Smooth muscle cell (in vitro differentiated cells): ENCODE measurements around the gene PPP1CA. TPM values are rescaled to one million over a fixed set of nuclear protein-coding genes. Genes with fewer than 3 reads are reported as not detected.

Experiments
- DNase-seq: peaks from one replicate; lab custom pipeline; 2025; ENCODE audit not compliant: unreplicated experiment; lab: John Stamatoyannopoulos, UW
- H2AFZ ChIP-seq: fragments of 200-600 bp; sonication (generic); 2 replicates; pipeline ENCODE4 v1.6.0; 2016; ENCODE audit warnings: antibody characterized with exemption, low read depth, mild to moderate bottlenecking
- H3F3A ChIP-seq: fragments of 200-600 bp; sonication (generic); 2 replicates; pipeline ENCODE4 v1.6.0; 2017; ENCODE audit warnings: antibody characterized with exemption, low read depth
- H3K27ac ChIP-seq: fragments of 200-600 bp; sonication (generic); 2 replicates; pipeline ENCODE4 v1.5.1; 2016; ENCODE audit warnings: low read depth, mild to moderate bottlenecking
- H3K27me3 ChIP-seq: fragments of 200-600 bp; sonication (generic); 2 replicates; pipeline ENCODE4 v1.6.1; 2016; ENCODE audit warnings: low read depth, mild to moderate bottlenecking
- H3K36me3 ChIP-seq: fragments of 200-600 bp; sonication (generic); 2 replicates; pipeline ENCODE4 v1.5.1; 2016; ENCODE audit warnings: low read depth
- H3K4me1 ChIP-seq: fragments of 200-600 bp; sonication (generic); 2 replicates; pipeline ENCODE4 v1.5.1; 2016; ENCODE audit warnings: low read depth
- H3K4me2 ChIP-seq: fragments of 200-600 bp; sonication (generic); 2 replicates; pipeline ENCODE4 v1.6.0; 2016; ENCODE audit warnings: mild to moderate bottlenecking
- H3K4me3 ChIP-seq: fragments of 200-600 bp; sonication (generic); 2 replicates; pipeline ENCODE4 v1.5.1; 2016; ENCODE audit warnings: mild to moderate bottlenecking
- H3K79me2 ChIP-seq: fragments of 200-600 bp; sonication (generic); 2 replicates; pipeline ENCODE4 v1.6.0; 2016; ENCODE audit warnings: low read depth, mild to moderate bottlenecking
- H3K9ac ChIP-seq: fragments of 200-600 bp; sonication (generic); 2 replicates; pipeline ENCODE4 v1.6.0; 2016; ENCODE audit warnings: low read depth
- H3K9me3 ChIP-seq: fragments of 200-600 bp; sonication (generic); replicated peaks from 2 replicates; pipeline ENCODE4 v1.5.1; 2016; ENCODE audit warnings: low read depth
- H4K20me1 ChIP-seq: fragments of 200-600 bp; sonication (generic); 2 replicates; pipeline ENCODE4 v1.6.0; 2016; ENCODE audit warnings: low read depth
- CTCF ChIP-seq: fragments of 200-600 bp; sonication (generic); IDR thresholded peaks from 2 replicates; pipeline ENCODE4 v1.5.1; 2017; ENCODE audit warnings: borderline replicate concordance, mild to moderate bottlenecking, antibody characterized with exemption; ENCODE audit not compliant: insufficient read depth, poor library complexity, severe bottlenecking
- WGBS: methylation state at CpG from one replicate; pipeline ENCODE4 v1.1.7; 2016; ENCODE audit warnings: low lambda C conversion rate; 5-methylcytosine and 5-hydroxymethylcytosine counted together
- polyA plus RNA-seq: library from polyadenylated mRNA; unstranded; fragments of >200 nt; fragmentation: Nextera tagmentation; extraction: Ambion mirVana; gene quantifications from 2 replicates; pipeline ENCODE4 v1.2.1, GENCODE V29; 2016
- total RNA-seq: library from RNA; depleted of rRNA; stranded (reverse); fragments of >200 nt; gene quantifications from 2 replicates; pipeline ENCODE4 v1.2.3, GENCODE V29; 2014

PPP1CA gene
- total and polyA plus RNA-seq, 2 experiments from 2014 or later, result 123 to 210 TPM

DNA sequence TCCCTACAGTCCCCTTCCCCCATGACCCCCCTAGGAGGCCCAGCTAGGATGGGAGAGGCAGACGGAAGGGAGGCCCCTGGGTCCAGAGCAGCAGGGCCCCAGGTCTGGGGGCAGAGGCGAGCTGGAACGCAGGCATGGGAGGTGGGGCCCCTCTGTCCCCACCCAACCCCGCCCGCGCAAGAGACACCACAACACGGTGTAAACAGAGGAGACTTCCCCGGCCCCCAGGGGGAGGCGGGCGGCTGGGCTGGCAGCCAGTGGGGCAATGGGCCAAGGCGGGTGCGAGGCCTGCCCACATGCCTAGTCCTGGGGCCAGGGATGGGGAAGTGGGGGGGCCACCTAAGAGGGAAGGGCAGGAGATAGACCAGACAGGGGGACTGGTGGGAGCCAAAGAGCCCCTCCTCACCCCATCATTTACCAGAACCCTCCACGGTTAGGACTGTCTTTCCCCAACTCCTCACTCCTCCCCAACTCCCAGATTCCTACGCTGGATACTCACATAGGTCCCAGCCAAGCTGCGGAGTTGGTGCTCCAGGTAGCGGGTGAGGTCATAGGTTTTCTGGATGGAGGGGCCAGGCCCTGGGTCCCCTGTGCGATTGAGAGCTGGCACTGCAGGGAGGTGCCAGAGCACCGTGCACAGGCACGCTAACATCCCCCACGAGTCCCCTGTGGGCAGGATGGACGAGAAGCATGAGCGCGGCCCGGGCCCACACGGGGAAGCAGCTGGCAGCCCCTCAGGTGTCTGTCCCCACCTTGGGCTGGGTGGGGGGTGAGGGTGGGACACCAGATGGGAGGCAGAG, 34.5 kb downstream of the PPP1CA start:
- 89% methylated on average over 18 of the region's 25 CpGs for WGBS
- no peak overlapping the region for H3K27ac ChIP-seq
- no peak for DNase-seq
- H3K4me3 ChIP-seq, result peak overlapping the region; percentile 16
- H3K79me2 ChIP-seq, result no peaks in the 10 kb centered on the region
- no peaks in the 10 kb centered on the region for H3K36me3 ChIP-seq
- no peaks in the 10 kb centered on the region for H3F3A ChIP-seq
- H4K20me1 ChIP-seq, result peaks cover 75% of the 10 kb centered on the region
- TF ChIP-seq CTCF, result no peak
- no peak overlapping the region for H3K4me2 ChIP-seq
- no peak overlapping the region for H2AFZ ChIP-seq
- no peaks in the 10 kb centered on the region for H3K9me3 ChIP-seq
- no peak overlapping the region for H3K9ac ChIP-seq
- peaks cover 17% of the 10 kb centered on the region for H3K4me1 ChIP-seq
- no peaks in the 10 kb centered on the region for H3K27me3 ChIP-seq

GRCh38 chr11:67366546-67366945, 35.1 kb downstream of the PPP1CA start:
- TF ChIP-seq CTCF, result no peak
- H3K4me1 ChIP-seq, result peaks cover 11% of the 10 kb centered on the region
- WGBS, result 86% methylated on average over 8 of the region's 8 CpGs
- no peak overlapping the region for H3K4me2 ChIP-seq
- H3F3A ChIP-seq, result no peaks in the 10 kb centered on the region
- H3K36me3 ChIP-seq, result no peaks in the 10 kb centered on the region
- no peaks in the 10 kb centered on the region for H3K9me3 ChIP-seq
- no peak for DNase-seq
- no peaks in the 10 kb centered on the region for H3K79me2 ChIP-seq
- peak overlapping the region; percentile 16 for H3K4me3 ChIP-seq
- no peaks in the 10 kb centered on the region for H3K27me3 ChIP-seq
- no peak overlapping the region for H3K9ac ChIP-seq
- H4K20me1 ChIP-seq, result peaks cover 69% of the 10 kb centered on the region
- H3K27ac ChIP-seq, result no peak overlapping the region
- no peak overlapping the region for H2AFZ ChIP-seq

- TF ChIP-seq CTCF, result no peak
- Histone ChIP-seq H3K4me1 (peaks cover 5% of the 10 kb centered on the region), H3K79me2 (no peaks in the 10 kb centered on the region), H3K4me2 (no peak overlapping the region), H3K4me3 (no peak overlapping the region), H3F3A (no peaks in the 10 kb centered on the region), H3K9ac (no peak overlapping the region), H2AFZ (no peak overlapping the region), H3K9me3 (no peaks in the 10 kb centered on the region), H3K27ac (no peak overlapping the region), H4K20me1 (peaks cover 62% of the 10 kb centered on the region), H3K27me3 (no peaks in the 10 kb centered on the region), H3K36me3 (no peaks in the 10 kb centered on the region)
- no peak for DNase-seq
- 72% methylated on average over 14 of the region's 14 CpGs for WGBS
Observed at GRCh38 chr11:67365736-67366444, 35.8 kb downstream of the PPP1CA start.
